HCT116 (cell line): ENCODE results near the gene NT5C3B.

Experiments used
- CEBPB ChIP-seq: IDR thresholded peaks from 2 replicates; pipeline ENCODE4 v1.6.1; 2012; ENCODE audit warnings: low read depth
- POLR2A ChIP-seq: IDR thresholded peaks from 2 replicates; pipeline ENCODE4 v1.7.0; 2011; ENCODE audit warnings: borderline replicate concordance; ENCODE audit not compliant: insufficient read depth, insufficient read length; ENCODE audit errors: extremely low read depth
- POLR2AphosphoS5 ChIP-seq: IDR thresholded peaks from 2 replicates; pipeline ENCODE4 v1.6.1; 2011; ENCODE audit warnings: mild to moderate bottlenecking, low read depth, low read length, moderate library complexity
- SIN3A ChIP-seq: IDR thresholded peaks from 2 replicates; pipeline ENCODE4 v1.6.1; 2012; ENCODE audit warnings: low read depth
- YY1 ChIP-seq: IDR thresholded peaks from 2 replicates; pipeline ENCODE4 v1.6.1; 2011; ENCODE audit warnings: low read length, low read depth, moderate library complexity, mild to moderate bottlenecking; ENCODE audit not compliant: insufficient replicate concordance; ENCODE audit errors: extremely low read depth
- TF ChIP-seq, protein P1 (sequence below), 3 experiments: fragments of 200-600 bp in 1 of 3; sonication (generic) in 1 of 3; IDR thresholded peaks in 2 of 3; conservative IDR thresholded peaks in 1 of 3; 2 replicates each; pipeline ENCODE4 v1.5.1; 2012 to 2017; ENCODE audit warnings: low read depth in 2 of 3, low read length in 2 of 3, antibody characterized with exemption in 1 of 3, borderline replicate concordance in 1 of 3, control low read depth in 1 of 3, mild to moderate bottlenecking in 1 of 3, mixed read lengths in 1 of 3, mixed run types in 1 of 3, moderate library complexity in 1 of 3; ENCODE audit not compliant: insufficient read depth in 1 of 3
- TF ChIP-seq, protein P2 (sequence below): IDR thresholded peaks from 2 replicates; pipeline ENCODE4 v1.6.1; 2012
- TF ChIP-seq, protein P3 (sequence below): IDR thresholded peaks from 2 replicates; pipeline ENCODE4 v1.6.1; 2012; ENCODE audit warnings: low read depth

DNA sequence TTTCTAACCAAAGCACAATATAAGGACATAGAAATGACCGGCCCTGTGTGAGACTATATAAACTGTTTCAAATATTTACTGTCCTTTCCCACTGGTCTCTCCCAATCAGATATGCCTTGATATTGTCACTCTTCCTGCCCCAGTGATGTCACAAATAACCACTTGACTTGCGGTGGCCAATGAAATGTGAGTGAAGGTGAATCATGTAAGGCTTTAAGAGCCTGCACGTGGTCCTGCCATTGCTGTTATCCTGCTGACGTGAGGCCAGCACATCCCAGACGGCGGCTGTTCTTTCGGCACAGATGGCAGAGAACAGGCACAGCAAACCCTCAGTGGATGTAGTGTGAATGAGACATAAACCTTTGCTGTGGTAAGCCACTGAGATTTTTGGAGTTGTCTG, 34.6 kb upstream of the NT5C3B start:
- TF ChIP-seq, protein P1, sequence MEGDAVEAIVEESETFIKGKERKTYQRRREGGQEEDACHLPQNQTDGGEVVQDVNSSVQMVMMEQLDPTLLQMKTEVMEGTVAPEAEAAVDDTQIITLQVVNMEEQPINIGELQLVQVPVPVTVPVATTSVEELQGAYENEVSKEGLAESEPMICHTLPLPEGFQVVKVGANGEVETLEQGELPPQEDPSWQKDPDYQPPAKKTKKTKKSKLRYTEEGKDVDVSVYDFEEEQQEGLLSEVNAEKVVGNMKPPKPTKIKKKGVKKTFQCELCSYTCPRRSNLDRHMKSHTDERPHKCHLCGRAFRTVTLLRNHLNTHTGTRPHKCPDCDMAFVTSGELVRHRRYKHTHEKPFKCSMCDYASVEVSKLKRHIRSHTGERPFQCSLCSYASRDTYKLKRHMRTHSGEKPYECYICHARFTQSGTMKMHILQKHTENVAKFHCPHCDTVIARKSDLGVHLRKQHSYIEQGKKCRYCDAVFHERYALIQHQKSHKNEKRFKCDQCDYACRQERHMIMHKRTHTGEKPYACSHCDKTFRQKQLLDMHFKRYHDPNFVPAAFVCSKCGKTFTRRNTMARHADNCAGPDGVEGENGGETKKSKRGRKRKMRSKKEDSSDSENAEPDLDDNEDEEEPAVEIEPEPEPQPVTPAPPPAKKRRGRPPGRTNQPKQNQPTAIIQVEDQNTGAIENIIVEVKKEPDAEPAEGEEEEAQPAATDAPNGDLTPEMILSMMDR (IDR thresholded peaks at IDR 0.05 in 2 of 3, conservative IDR thresholded peaks at IDR 0.05 in 1 of 3; ENCODE audit: borderline replicate concordance in 1 of 3, insufficient read depth in 1 of 3, low read depth in 2 of 3, low read length in 2 of 3): no peak
- no peak for TF ChIP-seq POLR2AphosphoS5
- TF ChIP-seq, protein P2, sequence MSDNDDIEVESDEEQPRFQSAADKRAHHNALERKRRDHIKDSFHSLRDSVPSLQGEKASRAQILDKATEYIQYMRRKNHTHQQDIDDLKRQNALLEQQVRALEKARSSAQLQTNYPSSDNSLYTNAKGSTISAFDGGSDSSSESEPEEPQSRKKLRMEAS: no peak
- TF ChIP-seq YY1: no peak
- TF ChIP-seq, protein P3, sequence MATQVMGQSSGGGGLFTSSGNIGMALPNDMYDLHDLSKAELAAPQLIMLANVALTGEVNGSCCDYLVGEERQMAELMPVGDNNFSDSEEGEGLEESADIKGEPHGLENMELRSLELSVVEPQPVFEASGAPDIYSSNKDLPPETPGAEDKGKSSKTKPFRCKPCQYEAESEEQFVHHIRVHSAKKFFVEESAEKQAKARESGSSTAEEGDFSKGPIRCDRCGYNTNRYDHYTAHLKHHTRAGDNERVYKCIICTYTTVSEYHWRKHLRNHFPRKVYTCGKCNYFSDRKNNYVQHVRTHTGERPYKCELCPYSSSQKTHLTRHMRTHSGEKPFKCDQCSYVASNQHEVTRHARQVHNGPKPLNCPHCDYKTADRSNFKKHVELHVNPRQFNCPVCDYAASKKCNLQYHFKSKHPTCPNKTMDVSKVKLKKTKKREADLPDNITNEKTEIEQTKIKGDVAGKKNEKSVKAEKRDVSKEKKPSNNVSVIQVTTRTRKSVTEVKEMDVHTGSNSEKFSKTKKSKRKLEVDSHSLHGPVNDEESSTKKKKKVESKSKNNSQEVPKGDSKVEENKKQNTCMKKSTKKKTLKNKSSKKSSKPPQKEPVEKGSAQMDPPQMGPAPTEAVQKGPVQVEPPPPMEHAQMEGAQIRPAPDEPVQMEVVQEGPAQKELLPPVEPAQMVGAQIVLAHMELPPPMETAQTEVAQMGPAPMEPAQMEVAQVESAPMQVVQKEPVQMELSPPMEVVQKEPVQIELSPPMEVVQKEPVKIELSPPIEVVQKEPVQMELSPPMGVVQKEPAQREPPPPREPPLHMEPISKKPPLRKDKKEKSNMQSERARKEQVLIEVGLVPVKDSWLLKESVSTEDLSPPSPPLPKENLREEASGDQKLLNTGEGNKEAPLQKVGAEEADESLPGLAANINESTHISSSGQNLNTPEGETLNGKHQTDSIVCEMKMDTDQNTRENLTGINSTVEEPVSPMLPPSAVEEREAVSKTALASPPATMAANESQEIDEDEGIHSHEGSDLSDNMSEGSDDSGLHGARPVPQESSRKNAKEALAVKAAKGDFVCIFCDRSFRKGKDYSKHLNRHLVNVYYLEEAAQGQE: no peak
- TF ChIP-seq CEBPB: no peak
- TF ChIP-seq POLR2A: no peak
- no peak for TF ChIP-seq SIN3A
